ENCODE data around the gene NLRP3.

DNA sequence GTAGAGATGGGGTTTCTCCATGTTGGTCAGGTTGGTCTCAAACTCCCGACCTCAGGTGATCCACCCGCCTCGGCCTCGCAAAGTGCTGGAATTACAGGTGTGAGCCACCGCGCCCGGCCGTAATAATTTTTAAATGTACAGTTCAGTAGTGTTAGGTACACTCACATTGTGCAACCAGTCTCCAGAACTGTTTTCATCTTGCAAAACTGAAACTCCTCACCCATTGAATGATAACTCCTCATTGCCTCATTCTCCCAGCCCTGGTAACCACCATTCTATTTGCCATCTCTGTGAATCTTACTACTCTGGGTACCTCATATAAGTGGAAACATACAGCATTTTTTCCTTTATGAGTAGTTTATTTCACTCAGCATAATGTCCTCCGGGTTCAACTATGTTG lies 3.4 kb downstream of the NLRP3 start:
- TF ChIP-seq TAF1 (IDR thresholded peaks at IDR 0.05; ENCODE audit: low read depth): no peak
- TF ChIP-seq TCF12 (IDR thresholded peaks at IDR 0.05; ENCODE audit: low read depth): no peak
- TF ChIP-seq, protein P1, sequence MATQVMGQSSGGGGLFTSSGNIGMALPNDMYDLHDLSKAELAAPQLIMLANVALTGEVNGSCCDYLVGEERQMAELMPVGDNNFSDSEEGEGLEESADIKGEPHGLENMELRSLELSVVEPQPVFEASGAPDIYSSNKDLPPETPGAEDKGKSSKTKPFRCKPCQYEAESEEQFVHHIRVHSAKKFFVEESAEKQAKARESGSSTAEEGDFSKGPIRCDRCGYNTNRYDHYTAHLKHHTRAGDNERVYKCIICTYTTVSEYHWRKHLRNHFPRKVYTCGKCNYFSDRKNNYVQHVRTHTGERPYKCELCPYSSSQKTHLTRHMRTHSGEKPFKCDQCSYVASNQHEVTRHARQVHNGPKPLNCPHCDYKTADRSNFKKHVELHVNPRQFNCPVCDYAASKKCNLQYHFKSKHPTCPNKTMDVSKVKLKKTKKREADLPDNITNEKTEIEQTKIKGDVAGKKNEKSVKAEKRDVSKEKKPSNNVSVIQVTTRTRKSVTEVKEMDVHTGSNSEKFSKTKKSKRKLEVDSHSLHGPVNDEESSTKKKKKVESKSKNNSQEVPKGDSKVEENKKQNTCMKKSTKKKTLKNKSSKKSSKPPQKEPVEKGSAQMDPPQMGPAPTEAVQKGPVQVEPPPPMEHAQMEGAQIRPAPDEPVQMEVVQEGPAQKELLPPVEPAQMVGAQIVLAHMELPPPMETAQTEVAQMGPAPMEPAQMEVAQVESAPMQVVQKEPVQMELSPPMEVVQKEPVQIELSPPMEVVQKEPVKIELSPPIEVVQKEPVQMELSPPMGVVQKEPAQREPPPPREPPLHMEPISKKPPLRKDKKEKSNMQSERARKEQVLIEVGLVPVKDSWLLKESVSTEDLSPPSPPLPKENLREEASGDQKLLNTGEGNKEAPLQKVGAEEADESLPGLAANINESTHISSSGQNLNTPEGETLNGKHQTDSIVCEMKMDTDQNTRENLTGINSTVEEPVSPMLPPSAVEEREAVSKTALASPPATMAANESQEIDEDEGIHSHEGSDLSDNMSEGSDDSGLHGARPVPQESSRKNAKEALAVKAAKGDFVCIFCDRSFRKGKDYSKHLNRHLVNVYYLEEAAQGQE (IDR thresholded peaks at IDR 0.05; ENCODE audit: low read depth): no peak
- TF ChIP-seq CEBPB (IDR thresholded peaks at IDR 0.05): no peak
- no peak for TF ChIP-seq RAD21 (IDR thresholded peaks at IDR 0.05; ENCODE audit: low read depth)
- TF ChIP-seq NFIC (IDR thresholded peaks at IDR 0.05): no peak
- no peak for TF ChIP-seq MAX (IDR thresholded peaks at IDR 0.05)
- TF ChIP-seq EGR1 (IDR thresholded peaks at IDR 0.05): no peak
- no peak for TF ChIP-seq YY1 (IDR thresholded peaks at IDR 0.05; ENCODE audit: low read depth)

Data from Ishikawa (cell line).